ENCODE data around the gene PRDM4. TPM values are rescaled to one million over a fixed set of nuclear protein-coding genes. Genes with fewer than 3 reads are reported as not detected.
"Not testable (repeated sequence)": the region's sequence is repeated elsewhere in the genome, so short reads cannot be mapped to it uniquely, and the experiment has no call there.

PRDM4 gene
- total RNA-seq, 2 experiments from 2014 or later = 40.2 to 44.0 TPM

- H3K4me3 ChIP-seq (ENCODE audit: low read length) = no peak overlapping the region
- TF ChIP-seq CTCF (IDR thresholded peaks at IDR 0.05) = no peak
- Mint-ChIP-seq H3K9me3 (no peaks in the 10 kb centered on the region), H3K27me3 (no peaks in the 10 kb centered on the region), H3K4me1 (ENCODE audit: low read depth) (no peaks in the 10 kb centered on the region), H3K4me3 (no peak overlapping the region), H3K36me3 (ENCODE audit: low read depth) (peaks cover 35% of the 10 kb centered on the region), H3K27ac (no peak overlapping the region)
- ChIA-PET POLR2A (no interaction called here), CTCF (no interaction called here)
- H3K9me3 ChIP-seq (ENCODE audit: control insufficient read depth in 1 of 2, insufficient read depth in 1 of 2, low read length in 2 of 2) = no peaks in the 10 kb centered on the region
- ATAC-seq (ENCODE audit: poor library complexity) (no peak), DNase-seq (no peak)
- intact Hi-C loops (cut with DNase I, micrococcal nuclease) = no loop called here
- peaks cover 29% of the 10 kb centered on the region for H3K36me3 ChIP-seq (ENCODE audit: insufficient read depth, low read length)
- no peaks in the 10 kb centered on the region for H3K27me3 ChIP-seq (ENCODE audit: control insufficient read depth in 1 of 2, insufficient read depth in 2 of 2, low read length in 2 of 2)
- no peaks in the 10 kb centered on the region for H3K4me1 ChIP-seq (ENCODE audit: insufficient read depth, low read length)
- no peak overlapping the region for H3K27ac ChIP-seq (ENCODE audit: low read depth in 1 of 2, low read length in 2 of 2)
Observed at GRCh38 chr12:107730618-107731341, 30.2 kb downstream of the PRDM4 start.

GRCh38 chr12:107727742-107728141 is 33.2 kb downstream of the PRDM4 start:
- H3K27ac ChIP-seq (ENCODE audit: low read depth in 1 of 2, low read length in 2 of 2); H3K27me3 ChIP-seq (ENCODE audit: control insufficient read depth in 1 of 2, insufficient read depth in 2 of 2, low read length in 2 of 2); H3K27ac Mint-ChIP-seq; H3K9me3 ChIP-seq (ENCODE audit: control insufficient read depth in 1 of 2, insufficient read depth in 1 of 2, low read length in 2 of 2); CTCF ChIA-PET; DNase-seq; ATAC-seq (ENCODE audit: poor library complexity); H3K4me1 Mint-ChIP-seq (ENCODE audit: low read depth); POLR2A ChIA-PET; H3K9me3 Mint-ChIP-seq; intact Hi-C loops (cut with DNase I, micrococcal nuclease); H3K4me3 ChIP-seq (ENCODE audit: low read length); H3K4me3 Mint-ChIP-seq; H3K4me1 ChIP-seq (ENCODE audit: insufficient read depth, low read length); H3K36me3 ChIP-seq (ENCODE audit: insufficient read depth, low read length); H3K27me3 Mint-ChIP-seq: not testable (repeated sequence)
- peaks cover 22% of the 10 kb centered on the region for H3K36me3 Mint-ChIP-seq (ENCODE audit: low read depth)

- intact Hi-C loops (cut with DNase I, micrococcal nuclease); CTCF ChIA-PET; H3K4me3 ChIP-seq (ENCODE audit: low read length); POLR2A ChIA-PET; H3K27me3 Mint-ChIP-seq; H3K9me3 Mint-ChIP-seq; H3K4me3 Mint-ChIP-seq; H3K36me3 ChIP-seq (ENCODE audit: insufficient read depth, low read length); H3K27ac ChIP-seq (ENCODE audit: low read depth in 1 of 2, low read length in 2 of 2); DNase-seq; H3K9me3 ChIP-seq (ENCODE audit: control insufficient read depth in 1 of 2, insufficient read depth in 1 of 2, low read length in 2 of 2); ATAC-seq (ENCODE audit: poor library complexity); H3K27ac Mint-ChIP-seq; H3K4me1 Mint-ChIP-seq (ENCODE audit: low read depth); H3K27me3 ChIP-seq (ENCODE audit: control insufficient read depth in 1 of 2, insufficient read depth in 2 of 2, low read length in 2 of 2); H3K4me1 ChIP-seq (ENCODE audit: insufficient read depth, low read length): not testable (repeated sequence)
- H3K36me3 Mint-ChIP-seq (ENCODE audit: low read depth) = peaks cover 18% of the 10 kb centered on the region
Observed at GRCh38 chr12:107727327-107727726, 33.6 kb downstream of the PRDM4 start.

- no peak for TF ChIP-seq CTCF (IDR thresholded peaks at IDR 0.05)
- Histone ChIP-seq H3K9me3 (ENCODE audit: control insufficient read depth in 1 of 2, insufficient read depth in 1 of 2, low read length in 2 of 2) (no peaks in the 10 kb centered on the region), H3K27me3 (ENCODE audit: control insufficient read depth in 1 of 2, insufficient read depth in 2 of 2, low read length in 2 of 2) (no peaks in the 10 kb centered on the region), H3K4me3 (ENCODE audit: low read length) (no peak overlapping the region), H3K4me1 (ENCODE audit: insufficient read depth, low read length) (no peaks in the 10 kb centered on the region), H3K27ac (ENCODE audit: low read depth in 1 of 2, low read length in 2 of 2) (no peak overlapping the region), H3K36me3 (ENCODE audit: insufficient read depth, low read length) (peaks cover 16% of the 10 kb centered on the region)
- POLR2A ChIA-PET = no interaction called here
- H3K36me3 Mint-ChIP-seq (ENCODE audit: low read depth) = peaks cover 50% of the 10 kb centered on the region
- H3K27me3 Mint-ChIP-seq = no peaks in the 10 kb centered on the region
- H3K4me1 Mint-ChIP-seq (ENCODE audit: low read depth) = no peaks in the 10 kb centered on the region
- H3K27ac Mint-ChIP-seq = no peak overlapping the region
- CTCF ChIA-PET = interaction anchor here (1.1 kb wide), 1 partner anchor 13 kb away, joined by 3 read pairs; no protein-coding TSS in a partner anchor
- no peak overlapping the region for H3K4me3 Mint-ChIP-seq
- DNase-seq = no peak
- no peaks in the 10 kb centered on the region for H3K9me3 Mint-ChIP-seq
- no peak for ATAC-seq (ENCODE audit: poor library complexity)
- intact Hi-C loops (cut with DNase I, micrococcal nuclease) = no loop called here
Observed at GRCh38 chr12:107718606-107719005, 42.3 kb downstream of the PRDM4 start.
